Liver (tissue), 9 donors: ENCODE results near the gene MOB3C. TPM values are rescaled to one million over a fixed set of nuclear protein-coding genes. Genes with fewer than 3 reads are reported as not detected.

ENCODE experiments used
- DNase-seq: peaks from one replicate; pipeline ENCODE4 v3.0.0-alpha.2; 2017; ENCODE audit warnings: low spot score
- H3K27ac ChIP-seq, 2 donors: one replicate each; pipeline ENCODE4 v1.7.0; 2013; ENCODE audit warnings: inconsistent platforms in 2 of 2, low read length in 2 of 2, control low read depth in 1 of 2, low read depth in 1 of 2, mild to moderate bottlenecking in 1 of 2
- H3K27me3 ChIP-seq, 4 donors: one replicate each; pipeline versions ENCODE4 v1.6.1 to v1.7.0; 2013; ENCODE audit warnings: low read length in 3 of 4, inconsistent platforms in 1 of 4, mild to moderate bottlenecking in 1 of 4, moderate library complexity in 1 of 4; ENCODE audit not compliant: control insufficient read depth in 4 of 4, insufficient read depth in 4 of 4
- H3K36me3 ChIP-seq, 4 donors: one replicate each; pipeline versions ENCODE4 v1.6.1 to v1.7.0; 2013; ENCODE audit warnings: low read length in 3 of 4, mild to moderate bottlenecking in 3 of 4, low read depth in 1 of 4, moderate library complexity in 1 of 4; ENCODE audit not compliant: control insufficient read depth in 4 of 4, insufficient read depth in 3 of 4
- H3K4me1 ChIP-seq, 4 donors: one replicate each; pipeline versions ENCODE4 v1.6.1 to v1.7.0; 2013; ENCODE audit warnings: low read length in 3 of 4, mild to moderate bottlenecking in 3 of 4, moderate library complexity in 1 of 4; ENCODE audit not compliant: control insufficient read depth in 4 of 4, insufficient read depth in 4 of 4
- H3K4me3 ChIP-seq, 3 donors: one replicate each; pipeline versions ENCODE4 v1.6.1 to v1.7.0; 2013; ENCODE audit warnings: low read length in 3 of 3, control low read depth in 1 of 3, low read depth in 1 of 3, mild to moderate bottlenecking in 1 of 3
- H3K9ac ChIP-seq, 2 donors: one replicate each; pipeline ENCODE4 v1.7.0; 2013; ENCODE audit warnings: low read length in 2 of 2, mild to moderate bottlenecking in 2 of 2, moderate library complexity in 2 of 2, control low read depth in 1 of 2, low read depth in 1 of 2
- H3K9me3 ChIP-seq, 4 donors: one replicate each; pipeline versions ENCODE4 v1.6.1 to v1.7.0; 2013; ENCODE audit warnings: low read length in 3 of 4; ENCODE audit not compliant: control insufficient read depth in 4 of 4
- CTCF ChIP-seq: fragments of 150-350 bp; IDR thresholded peaks from 2 replicates; pipeline ENCODE4 v1.5.1; 2017; ENCODE audit warnings: improper control_type of control experiment, low read depth, low read length; ENCODE audit not compliant: missing input control
- EGR1 ChIP-seq, 2 donors: IDR thresholded peaks; 2 replicates each; pipeline ENCODE4 v1.6.1; 2016 to 2018; ENCODE audit warnings: antibody characterized with exemption in 2 of 2, low read depth in 2 of 2
- FOXA1 ChIP-seq: IDR thresholded peaks from 2 replicates; pipeline ENCODE4 v1.6.1; 2016; ENCODE audit warnings: antibody characterized with exemption
- FOXA2 ChIP-seq: IDR thresholded peaks from 2 replicates; pipeline ENCODE4 v1.6.1; 2016; ENCODE audit warnings: antibody characterized with exemption
- GABPA ChIP-seq, 2 donors: IDR thresholded peaks in 1 of 2; conservative IDR thresholded peaks in 1 of 2; 2 replicates each; pipeline ENCODE4 v1.6.1; 2016; ENCODE audit warnings: antibody characterized with exemption in 2 of 2, mild to moderate bottlenecking in 1 of 2, moderate library complexity in 1 of 2
- HNF4A ChIP-seq, 2 donors: conservative IDR thresholded peaks; 2 replicates each; pipeline ENCODE4 v1.6.1; 2016; ENCODE audit warnings: antibody characterized with exemption in 2 of 2, mild to moderate bottlenecking in 2 of 2
- JUND ChIP-seq, 2 donors: IDR thresholded peaks; 2 replicates each; pipeline ENCODE4 v1.6.1; 2016; ENCODE audit warnings: antibody characterized with exemption in 2 of 2
- NR2F2 ChIP-seq: IDR thresholded peaks from 2 replicates; pipeline ENCODE4 v1.6.1; 2016; ENCODE audit warnings: antibody characterized with exemption
- RAD21 ChIP-seq, 2 donors: IDR thresholded peaks; 2 replicates each; pipeline ENCODE4 v1.6.1; 2016; ENCODE audit warnings: antibody characterized with exemption in 2 of 2, mild to moderate bottlenecking in 2 of 2
- REST ChIP-seq: IDR thresholded peaks from 2 replicates; pipeline ENCODE4 v1.6.1; 2016; ENCODE audit warnings: antibody characterized with exemption, mild to moderate bottlenecking
- SP1 ChIP-seq: IDR thresholded peaks from 2 replicates; pipeline ENCODE4 v1.6.1; 2018; ENCODE audit warnings: antibody characterized with exemption, mild to moderate bottlenecking
- TAF1 ChIP-seq: conservative IDR thresholded peaks from 2 replicates; pipeline ENCODE4 v1.6.1; 2016; ENCODE audit warnings: antibody characterized with exemption, mild to moderate bottlenecking
- ZBTB33 ChIP-seq: IDR thresholded peaks from 2 replicates; pipeline ENCODE4 v1.6.1; 2016; ENCODE audit warnings: antibody characterized with exemption
- WGBS: extraction: QIAGEN DNeasy Blood & Tissue Kit; methylation state at CpG from one replicate; pipeline ENCODE4 v1.1.7; 2013; 5-methylcytosine and 5-hydroxymethylcytosine counted together
- polyA plus RNA-seq, 2 donors: library from polyadenylated mRNA; stranded (reverse) in 1 of 2; unstranded in 1 of 2; fragments of 200-250 nt in 1 of 2; fragments of >200 nt in 1 of 2; fragmentation: Nextera tagmentation in 1 of 2; extraction: Ambion mirVana in 1 of 2; gene quantifications; one replicate each; pipeline versions ENCODE4 v1.2.1 to v1.2.3, GENCODE V29; 2013 to 2015
- total RNA-seq, 2 donors: library from RNA; depleted of rRNA; stranded (reverse); fragments of >200 nt; gene quantifications; one replicate each; pipeline ENCODE4 v1.2.3, GENCODE V29; 2014
- TF ChIP-seq, protein P1 (sequence below): IDR thresholded peaks from 2 replicates; pipeline ENCODE4 v1.6.1; 2016; ENCODE audit warnings: antibody characterized with exemption
- TF ChIP-seq, protein P2 (sequence below): IDR thresholded peaks from 2 replicates; pipeline ENCODE4 v1.6.1; 2016; ENCODE audit warnings: antibody characterized with exemption
- donor health status: healthy.
- donor health status: healthy.
- donor health status: healthy.
- donor health status: healthy.
- donor health status: healthy.

The MOB3C gene
- total and polyA plus RNA-seq, 4 donors: 2.3 to 7.9 (median 5.4) TPM

GRCh38 chr1:46619656-46620258 is 3.1 kb upstream of the MOB3C start:
- H3K27ac ChIP-seq: no peak overlapping the region
- DNase-seq: no peak
- H3K4me3 ChIP-seq: no peak overlapping the region
- H3K4me1 ChIP-seq: peaks cover 6 to 19% (median 12%) of the 10 kb centered on the region in 4 donors
- H3K27me3 ChIP-seq: no peaks in the 10 kb centered on the region
- no peaks in the 10 kb centered on the region for H3K9me3 ChIP-seq
- no peak for TF ChIP-seq FOXA1
- TF ChIP-seq JUND (IDR thresholded peaks at IDR 0.05): no peak
- no peak for TF ChIP-seq TAF1
- no peak for TF ChIP-seq GABPA (IDR thresholded peaks at IDR 0.05 in 1 of 2, conservative IDR thresholded peaks at IDR 0.05 in 1 of 2)
- TF ChIP-seq ZBTB33: no peak
- no peak for TF ChIP-seq RAD21 (IDR thresholded peaks at IDR 0.05)
- no peak for TF ChIP-seq EGR1 (IDR thresholded peaks at IDR 0.05; ENCODE audit: low read depth in 2 of 2)
- TF ChIP-seq, protein P1, sequence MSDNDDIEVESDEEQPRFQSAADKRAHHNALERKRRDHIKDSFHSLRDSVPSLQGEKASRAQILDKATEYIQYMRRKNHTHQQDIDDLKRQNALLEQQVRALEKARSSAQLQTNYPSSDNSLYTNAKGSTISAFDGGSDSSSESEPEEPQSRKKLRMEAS: no peak
- TF ChIP-seq NR2F2: no peak
- no peak for TF ChIP-seq SP1
- WGBS: 86% methylated on average over 5 of the region's 5 CpGs
- no peak overlapping the region for H3K9ac ChIP-seq
- H3K36me3 ChIP-seq: no peaks in the 10 kb centered on the region

- 82% methylated on average over 4 of the region's 4 CpGs for WGBS
- no peak overlapping the region for H3K27ac ChIP-seq
- H3K9me3 ChIP-seq: no peaks in the 10 kb centered on the region
- DNase-seq: no peak
- no peak for TF ChIP-seq TAF1
- no peak for TF ChIP-seq GABPA (IDR thresholded peaks at IDR 0.05 in 1 of 2, conservative IDR thresholded peaks at IDR 0.05 in 1 of 2)
- no peak for TF ChIP-seq CTCF
- no peak for TF ChIP-seq NR2F2
- no peaks in the 10 kb centered on the region for H3K27me3 ChIP-seq
- peaks cover 9 to 26% (median 18%) of the 10 kb centered on the region in 4 donors for H3K4me1 ChIP-seq
- no peak overlapping the region for H3K9ac ChIP-seq
- H3K4me3 ChIP-seq: no peak overlapping the region
- no peaks in the 10 kb centered on the region for H3K36me3 ChIP-seq
Measured at GRCh38 chr1:46618754-46619415, 2.3 kb upstream of the MOB3C start.

DNA sequence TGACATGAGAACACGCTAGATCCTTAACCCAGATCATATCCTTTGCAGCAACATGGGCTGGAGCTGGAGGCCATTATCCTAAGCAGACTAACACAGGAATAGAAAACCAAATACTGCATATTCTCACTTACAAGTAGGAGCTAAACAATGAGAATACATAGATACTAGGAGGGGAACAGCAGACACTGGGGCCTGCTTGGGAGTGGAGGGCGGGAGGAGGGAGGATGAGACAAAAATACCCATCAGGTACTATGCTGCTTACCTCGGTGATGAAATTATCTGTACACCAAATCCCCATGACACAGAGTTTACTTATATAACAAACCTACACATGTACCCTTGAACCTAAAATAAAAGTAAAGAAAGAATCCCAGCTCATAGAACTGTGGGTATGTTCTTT is 1.2 kb upstream of the MOB3C start:
- no peaks in the 10 kb centered on the region for H3K36me3 ChIP-seq
- TF ChIP-seq FOXA1 (no peak), JUND (IDR thresholded peaks at IDR 0.05) (no peak), TAF1 (no peak), NR2F2 (no peak), HNF4A (conservative IDR thresholded peaks at IDR 0.05) (no peak), RAD21 (IDR thresholded peaks at IDR 0.05) (no peak), GABPA (IDR thresholded peaks at IDR 0.05 in 1 of 2, conservative IDR thresholded peaks at IDR 0.05 in 1 of 2) (no peak), REST (no peak), FOXA2 (no peak), CTCF (no peak)
- TF ChIP-seq, protein P2, sequence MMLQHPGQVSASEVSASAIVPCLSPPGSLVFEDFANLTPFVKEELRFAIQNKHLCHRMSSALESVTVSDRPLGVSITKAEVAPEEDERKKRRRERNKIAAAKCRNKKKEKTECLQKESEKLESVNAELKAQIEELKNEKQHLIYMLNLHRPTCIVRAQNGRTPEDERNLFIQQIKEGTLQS: no peak

More for the DNA sequence above, 1.2 kb upstream of the MOB3C start:
- DNase-seq: no peak
- H3K27me3 ChIP-seq: no peaks in the 10 kb centered on the region
- WGBS: 92% methylated on average over 3 of the region's 3 CpGs
- H3K4me3 ChIP-seq: no peak overlapping the region
- H3K27ac ChIP-seq: no peak overlapping the region
- no peak overlapping the region for H3K9ac ChIP-seq
- H3K4me1 ChIP-seq: peaks cover 9 to 26% (median 18%) of the 10 kb centered on the region in 4 donors
- H3K9me3 ChIP-seq: no peaks in the 10 kb centered on the region
